GM18858 (cell line): Measurements from ENCODE around the gene SELENOF.

ENCODE experiments used
- ATAC-seq: cut with Tn5 transposase; IDR thresholded peaks from one replicate; pipeline ENCODE4 v1.9.1; 2021; ENCODE audit not compliant: unreplicated experiment

SELENOF gene

DNA sequence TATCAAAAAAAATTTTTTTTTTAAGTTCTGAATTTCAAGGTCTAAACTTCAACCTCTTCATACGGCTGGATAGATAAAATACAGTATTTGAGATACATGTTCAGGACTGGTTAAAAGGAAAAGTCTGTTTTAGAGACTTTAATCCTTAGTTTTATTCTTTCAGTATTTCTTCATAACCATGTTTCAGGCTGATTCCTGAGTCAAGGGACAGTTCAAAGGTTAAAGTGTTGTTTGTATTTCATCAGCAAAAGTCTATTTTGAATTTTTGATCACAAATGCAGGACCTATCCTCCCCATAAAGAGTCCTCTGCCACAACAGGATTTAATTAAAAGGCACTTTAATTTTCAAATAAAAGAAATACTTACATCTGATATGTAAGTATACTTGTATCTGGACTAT is 53.5 kb downstream of the SELENOF start:
- no peak for ATAC-seq

GRCh38 chr1:86860020-86860419 is 53.9 kb downstream of the SELENOF start:
- ATAC-seq: no peak

- ATAC-seq: no peak
These were observed 55.2 kb downstream of the SELENOF start for GRCh38 chr1:86858524-86859261.

DNA sequence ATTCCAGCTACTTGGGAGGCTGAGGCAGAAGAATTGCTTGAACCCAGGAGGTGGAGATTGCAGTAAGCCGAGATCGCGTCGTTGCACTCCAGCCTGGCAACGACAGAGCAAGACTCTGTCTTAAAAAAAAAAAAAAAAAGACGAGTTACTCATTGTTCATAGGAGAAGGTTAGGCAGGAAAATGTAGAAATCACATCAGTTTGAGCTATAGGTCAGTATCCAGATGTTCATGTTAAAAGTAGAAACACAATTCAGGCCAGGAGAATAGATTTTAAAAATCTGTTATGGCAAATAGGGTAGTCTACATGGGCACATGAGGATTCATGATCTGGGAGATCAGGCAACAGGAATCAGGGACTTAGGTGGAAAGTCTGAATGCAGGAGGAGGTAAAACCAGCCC is 57.7 kb downstream of the SELENOF start:
- ATAC-seq: no peak

GRCh38 chr1:86854352-86854751 is 59.6 kb downstream of the SELENOF start:
- ATAC-seq: no peak

DNA sequence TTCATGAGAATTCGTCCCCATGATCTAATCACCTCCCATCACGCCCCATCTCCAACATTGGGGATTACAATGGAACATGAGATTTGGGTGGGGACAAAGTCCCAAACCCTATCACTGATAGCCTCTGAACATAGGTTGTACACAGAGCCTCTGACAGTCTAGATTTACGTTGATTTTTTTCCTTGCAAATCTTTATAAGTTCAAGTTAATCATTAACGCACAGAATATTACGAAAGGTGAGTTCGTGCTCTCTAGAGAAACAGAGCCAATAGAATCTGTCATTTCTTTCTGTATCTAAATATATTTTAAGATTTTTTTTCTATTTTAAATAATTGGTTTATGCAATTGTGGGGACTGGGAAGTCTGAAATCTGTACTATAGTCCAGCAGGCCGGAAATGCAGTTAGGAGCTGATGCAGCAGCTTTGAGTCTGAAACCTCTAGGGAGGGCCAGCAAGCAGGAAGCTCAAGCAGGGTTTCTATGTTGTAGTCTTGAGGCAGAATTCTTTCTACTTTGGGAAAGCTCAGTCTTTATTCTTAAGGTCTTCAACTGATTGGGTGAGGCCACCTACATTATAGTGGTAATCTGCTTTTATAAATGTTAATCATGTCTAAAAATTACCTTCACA is 61.0 kb downstream of the SELENOF start:
- ATAC-seq: no peak

DNA sequence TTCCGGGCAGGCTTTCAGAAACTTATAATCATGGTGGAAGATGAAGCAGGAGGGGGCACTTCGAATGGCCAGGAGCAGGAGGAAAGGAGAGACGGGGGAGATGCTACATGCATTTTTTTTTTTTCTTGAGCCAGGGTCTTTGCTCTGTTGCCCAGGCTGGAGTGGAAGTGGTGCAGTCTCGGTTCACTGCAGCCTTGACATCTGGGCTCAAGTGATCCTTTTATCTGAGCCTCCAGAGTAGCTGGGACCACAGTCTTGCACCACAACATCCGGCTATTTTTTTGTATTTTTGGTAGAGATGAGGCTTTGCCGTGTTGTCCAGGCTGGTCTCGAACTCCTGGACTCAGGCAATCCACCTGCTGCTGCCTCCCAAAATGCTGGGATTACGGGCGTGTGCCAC is 61.6 kb downstream of the SELENOF start:
- ATAC-seq: no peak

DNA sequence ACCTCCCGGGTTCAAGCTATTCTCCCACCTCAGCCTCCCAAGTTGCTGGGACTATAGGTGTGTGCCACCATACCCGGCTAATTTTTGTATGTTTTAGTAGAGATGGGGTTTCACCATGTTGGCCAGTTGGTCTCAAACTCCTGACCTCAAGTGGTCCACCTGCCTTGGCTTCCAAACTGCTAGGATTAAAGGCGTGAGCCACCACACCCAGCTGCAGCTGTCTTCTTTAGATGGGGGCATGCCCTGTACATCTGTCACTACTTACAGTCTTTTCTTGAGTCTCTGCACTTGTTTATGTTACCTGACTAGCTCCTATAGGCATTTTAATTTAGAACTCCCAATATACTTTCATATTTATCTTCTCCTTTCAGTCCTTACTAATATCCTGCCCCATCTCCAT is 64.2 kb downstream of the SELENOF start:
- ATAC-seq: no peak

DNA sequence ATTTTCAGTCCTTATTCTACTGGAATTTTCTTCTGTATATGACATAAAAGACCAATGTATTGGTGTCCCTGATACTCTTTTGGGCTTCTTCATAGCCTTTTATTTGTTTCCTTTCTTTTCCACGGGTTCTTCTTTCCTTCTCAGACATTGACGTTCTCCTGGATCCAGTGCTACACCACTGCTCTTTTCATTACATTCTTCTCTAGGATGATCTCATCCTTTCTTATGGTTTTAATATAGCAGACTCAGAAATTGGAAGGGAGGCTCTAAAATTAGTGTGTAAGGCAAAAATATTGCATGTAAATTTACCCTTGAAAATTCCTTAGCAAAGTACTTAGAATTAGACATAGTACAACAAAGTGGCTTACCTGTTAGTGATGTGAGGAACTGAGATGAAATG is 65.3 kb downstream of the SELENOF start:
- ATAC-seq: no peak

DNA sequence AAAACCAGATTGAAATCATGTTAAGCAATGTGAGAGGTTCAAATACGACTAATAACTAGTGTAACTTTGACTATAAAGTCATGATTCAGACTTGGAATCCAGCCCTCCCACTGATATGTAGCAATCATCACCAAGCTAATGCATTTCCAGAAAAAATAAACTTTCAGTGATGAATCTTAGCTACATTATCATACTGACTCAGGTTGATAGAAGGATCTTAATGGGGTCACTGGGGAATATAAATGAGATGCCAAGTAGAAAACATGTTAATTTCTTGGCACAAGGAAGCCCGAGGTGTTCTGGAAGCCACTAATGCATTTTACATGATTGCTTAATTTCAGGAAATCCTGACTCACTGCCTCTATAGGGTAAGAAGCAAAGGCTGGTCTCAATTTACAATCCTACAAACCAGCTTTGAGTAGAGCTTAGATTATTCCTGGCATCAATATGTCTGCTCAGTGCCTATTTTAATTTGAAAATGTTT is 67.7 kb downstream of the SELENOF start:
- no peak for ATAC-seq

- ATAC-seq: no peak
These were observed 68.4 kb downstream of the SELENOF start for GRCh38 chr1:86845514-86845913.

DNA sequence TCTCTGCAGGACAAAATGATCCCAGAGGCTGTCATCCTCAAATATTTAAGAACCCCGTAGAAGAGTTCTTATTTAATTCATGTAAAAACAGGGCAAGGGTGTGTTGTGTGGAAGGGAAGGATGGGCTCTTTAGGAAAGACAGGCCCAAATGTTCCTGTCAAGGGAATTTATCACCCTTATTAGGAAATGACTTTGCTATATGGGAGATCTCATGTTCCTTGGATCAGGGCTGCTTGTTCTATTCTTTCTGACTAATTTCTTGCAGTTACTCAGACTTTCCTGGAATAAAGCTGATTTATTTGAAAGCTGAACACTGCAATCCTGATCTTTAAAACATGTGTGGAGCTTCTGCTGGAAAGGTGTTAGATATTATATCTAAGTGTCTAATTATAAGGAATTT is 72.8 kb downstream of the SELENOF start:
- ATAC-seq: no peak

GRCh38 chr1:86833461-86834215 is 80.3 kb downstream of the SELENOF start:
- ATAC-seq: peak; percentile 78

- ATAC-seq: no peak
These were observed 81.5 kb downstream of the SELENOF start for GRCh38 chr1:86832433-86832832.

DNA sequence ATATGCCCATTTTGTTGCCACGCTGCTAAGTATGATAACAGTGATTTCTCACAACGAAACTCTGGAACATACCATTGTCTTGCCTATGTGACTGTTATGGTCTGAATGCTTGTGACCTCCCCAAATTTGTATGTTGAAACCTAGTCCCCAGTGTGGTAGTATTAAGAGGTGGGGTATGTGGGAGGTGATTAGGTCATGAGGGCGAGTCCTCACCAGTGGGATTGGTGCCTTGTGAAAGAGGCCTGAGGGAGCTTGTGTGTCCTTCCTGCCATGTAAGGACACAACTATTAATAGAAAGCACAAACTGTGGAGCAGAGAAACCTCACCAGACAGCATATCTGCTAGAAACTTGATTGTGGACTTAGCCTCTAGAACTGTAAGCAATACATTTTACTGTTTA is 84.6 kb downstream of the SELENOF start:
- ATAC-seq: no peak

DNA sequence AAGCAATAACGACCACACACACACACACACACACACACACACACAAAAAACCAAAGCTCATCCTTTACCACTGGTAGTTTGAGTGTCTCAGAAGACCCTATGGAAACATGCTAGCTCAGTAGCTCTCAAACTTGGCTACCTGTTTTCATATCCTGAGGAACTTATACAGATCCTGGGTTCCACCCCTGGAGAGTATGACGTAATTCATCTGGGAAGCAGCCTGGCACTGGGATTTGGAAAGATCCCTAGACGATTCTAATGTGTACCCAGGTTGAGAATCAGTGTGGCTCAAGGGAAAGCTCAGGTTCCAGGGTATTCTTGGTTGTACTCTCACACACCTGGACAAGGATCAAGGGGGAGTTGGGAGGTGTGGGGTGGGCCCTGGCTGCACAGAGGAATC is 85.9 kb downstream of the SELENOF start:
- no peak for ATAC-seq

- no peak for ATAC-seq
These were observed 87.1 kb downstream of the SELENOF start for GRCh38 chr1:86826856-86827255.

DNA sequence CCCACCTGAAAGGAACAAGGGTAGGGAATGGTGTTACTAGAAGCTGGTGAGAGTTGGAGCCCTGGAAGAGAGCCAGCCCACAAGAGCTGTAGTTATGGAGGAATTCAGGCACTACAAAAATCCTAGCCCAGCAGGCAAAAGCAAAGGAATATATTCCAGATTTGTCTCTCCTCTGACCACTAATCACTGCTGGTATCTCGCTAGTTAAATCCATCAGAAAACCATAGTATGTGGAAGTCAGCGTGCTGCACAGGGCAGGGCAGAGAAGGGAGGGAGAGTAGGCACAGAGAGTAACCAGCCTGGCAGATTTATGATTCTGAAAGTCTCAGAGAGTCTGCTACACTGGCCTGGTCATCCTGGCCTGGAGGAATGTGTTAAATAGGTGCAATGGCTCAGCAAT is 88.6 kb downstream of the SELENOF start:
- ATAC-seq: no peak

DNA sequence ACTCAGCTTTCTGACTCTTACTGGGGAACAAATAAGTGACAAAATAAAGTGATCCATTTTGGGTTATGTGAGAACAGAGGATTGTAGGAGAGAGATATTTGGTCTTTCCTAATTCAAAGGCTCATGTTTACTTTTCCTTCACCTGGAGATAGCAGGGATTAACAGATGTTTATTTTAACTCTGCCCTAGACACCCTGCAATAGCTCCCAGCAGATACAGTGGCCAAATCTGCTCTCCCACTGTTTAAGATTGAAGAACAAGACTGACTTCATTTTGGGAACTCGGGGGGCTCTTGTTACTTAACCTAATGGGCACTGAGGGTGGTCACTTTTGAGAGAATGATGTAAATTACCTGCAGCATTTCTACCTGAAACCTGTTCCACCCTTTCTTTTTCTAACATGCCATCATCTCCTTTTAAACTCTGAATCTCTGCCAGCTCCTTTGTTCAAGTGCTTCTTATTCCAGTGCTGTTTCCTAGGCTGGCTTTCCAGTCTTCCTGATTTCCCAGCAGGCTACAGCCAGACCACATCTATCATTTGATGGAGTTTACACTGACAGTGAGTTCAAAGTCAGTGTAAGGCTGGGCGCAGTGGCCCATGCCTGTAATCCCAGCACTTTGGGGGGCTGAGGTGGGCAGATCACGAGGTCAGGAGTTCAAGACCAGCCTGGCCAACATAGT is 90.0 kb downstream of the SELENOF start:
- no peak for ATAC-seq

DNA sequence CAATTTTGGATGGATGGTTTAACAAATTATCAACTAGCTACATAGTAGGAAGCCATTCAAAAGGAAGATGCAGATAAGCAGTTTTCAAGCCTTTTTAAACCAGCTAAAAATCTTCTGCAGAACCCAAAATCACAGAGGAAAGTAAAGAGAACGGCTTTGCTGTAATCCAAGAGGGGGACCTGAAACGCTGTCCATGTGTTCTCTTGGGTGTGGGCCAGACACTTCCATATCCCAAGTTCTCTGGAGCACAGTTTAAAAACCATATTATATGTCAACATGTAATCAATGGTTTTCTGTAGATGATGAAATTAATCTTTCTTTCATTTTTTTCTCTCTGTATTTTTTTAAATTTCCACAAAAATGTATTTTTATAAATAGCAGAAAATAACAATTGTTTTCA is 90.5 kb downstream of the SELENOF start:
- ATAC-seq: no peak

- ATAC-seq: no peak
These were observed 91.5 kb downstream of the SELENOF start for GRCh38 chr1:86822459-86822858.
